NB4 (cell line): ENCODE data around the gene PKIG.

Experiments used
- CTCF ChIP-seq: IDR thresholded peaks from one replicate; pipeline ENCODE4 v1.5.1; 2012; ENCODE audit warnings: low read depth, low read length
- POLR2A ChIP-seq: IDR thresholded peaks from 2 replicates; pipeline ENCODE4 v1.6.1; 2011; ENCODE audit warnings: mild to moderate bottlenecking; ENCODE audit not compliant: insufficient read length; ENCODE audit errors: extremely low read depth

DNA sequence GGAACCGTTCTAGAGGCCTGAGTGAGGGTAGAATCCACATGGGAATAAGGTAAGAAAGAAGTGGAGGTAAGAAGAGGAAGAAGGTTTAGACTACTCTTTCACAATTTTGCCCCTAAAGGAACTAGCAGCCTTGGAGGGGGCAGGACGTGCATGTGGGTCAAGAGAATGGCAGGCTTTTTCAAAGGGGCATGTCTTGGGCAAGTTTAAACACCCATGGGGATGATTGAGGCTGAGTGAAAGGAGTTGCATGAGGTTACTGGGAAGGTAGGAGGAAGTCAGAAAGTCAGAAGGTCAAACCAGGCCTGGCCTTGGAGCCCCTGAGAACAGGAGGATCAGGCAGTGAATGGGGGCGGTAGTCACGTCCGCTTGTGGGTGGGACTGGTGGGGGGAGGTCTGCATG is 58.9 kb downstream of the PKIG start:
- no peak for TF ChIP-seq POLR2A
- no peak for TF ChIP-seq CTCF
